ENCODE results near the gene ZNF724.
"Not testable (repeated sequence)": the region's sequence is repeated elsewhere in the genome, so short reads cannot be mapped to it uniquely, and the experiment has no call there.

The ZNF724 gene

DNA sequence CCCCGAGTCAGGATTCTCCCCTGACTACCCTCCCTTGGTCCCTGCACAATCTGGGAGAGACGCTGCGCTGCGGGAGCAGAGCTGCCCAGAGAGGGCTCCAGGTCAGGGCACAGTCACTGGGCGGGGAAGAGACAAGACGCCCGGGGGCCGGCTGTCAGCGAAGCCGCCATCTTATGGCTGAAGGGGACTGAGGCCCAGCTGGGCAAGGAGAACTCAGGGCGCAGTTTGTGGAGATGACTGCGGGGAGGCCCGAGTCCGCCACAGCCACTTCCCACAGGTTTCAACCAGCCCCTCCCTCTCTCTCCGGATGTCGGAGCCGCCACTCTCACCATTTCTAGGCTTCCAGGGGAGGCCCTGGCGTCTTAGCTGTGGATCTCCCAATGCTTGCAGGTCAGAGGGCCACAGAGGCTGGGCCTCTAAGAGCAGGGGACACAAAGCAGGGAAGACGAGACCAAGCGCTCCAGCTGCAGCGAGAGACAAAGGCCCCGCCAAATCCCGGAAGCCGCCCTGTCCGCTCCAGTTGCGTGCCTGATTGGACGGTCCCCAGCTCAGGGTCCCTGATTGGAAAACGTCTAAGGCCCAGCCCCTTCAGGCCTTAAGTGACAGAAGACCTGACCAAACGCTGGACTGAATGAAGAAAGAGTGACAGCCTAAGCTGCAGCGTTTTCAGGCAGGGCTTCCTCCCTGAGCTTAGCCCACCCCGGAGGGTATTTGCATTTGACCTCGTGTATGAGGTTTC is at the start of gene ZNF724:
Gene ZNF724 (minus strand): TSS at position 484 of the 739 bp plus-strand sequence. CDS start 152 bp downstream, at position 332.
- TF ChIP-seq, protein P1, sequence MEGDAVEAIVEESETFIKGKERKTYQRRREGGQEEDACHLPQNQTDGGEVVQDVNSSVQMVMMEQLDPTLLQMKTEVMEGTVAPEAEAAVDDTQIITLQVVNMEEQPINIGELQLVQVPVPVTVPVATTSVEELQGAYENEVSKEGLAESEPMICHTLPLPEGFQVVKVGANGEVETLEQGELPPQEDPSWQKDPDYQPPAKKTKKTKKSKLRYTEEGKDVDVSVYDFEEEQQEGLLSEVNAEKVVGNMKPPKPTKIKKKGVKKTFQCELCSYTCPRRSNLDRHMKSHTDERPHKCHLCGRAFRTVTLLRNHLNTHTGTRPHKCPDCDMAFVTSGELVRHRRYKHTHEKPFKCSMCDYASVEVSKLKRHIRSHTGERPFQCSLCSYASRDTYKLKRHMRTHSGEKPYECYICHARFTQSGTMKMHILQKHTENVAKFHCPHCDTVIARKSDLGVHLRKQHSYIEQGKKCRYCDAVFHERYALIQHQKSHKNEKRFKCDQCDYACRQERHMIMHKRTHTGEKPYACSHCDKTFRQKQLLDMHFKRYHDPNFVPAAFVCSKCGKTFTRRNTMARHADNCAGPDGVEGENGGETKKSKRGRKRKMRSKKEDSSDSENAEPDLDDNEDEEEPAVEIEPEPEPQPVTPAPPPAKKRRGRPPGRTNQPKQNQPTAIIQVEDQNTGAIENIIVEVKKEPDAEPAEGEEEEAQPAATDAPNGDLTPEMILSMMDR (IDR thresholded peaks at IDR 0.05; ENCODE audit: low read depth, low read length, missing control alignments), result no peak
- peak within 1 kb of the TSS; percentile 92 for H3K4me3 ChIP-seq (ENCODE audit: low read depth, low read length)
- DNase-seq (ENCODE audit: low read depth), result peak; percentile 99

DNA sequence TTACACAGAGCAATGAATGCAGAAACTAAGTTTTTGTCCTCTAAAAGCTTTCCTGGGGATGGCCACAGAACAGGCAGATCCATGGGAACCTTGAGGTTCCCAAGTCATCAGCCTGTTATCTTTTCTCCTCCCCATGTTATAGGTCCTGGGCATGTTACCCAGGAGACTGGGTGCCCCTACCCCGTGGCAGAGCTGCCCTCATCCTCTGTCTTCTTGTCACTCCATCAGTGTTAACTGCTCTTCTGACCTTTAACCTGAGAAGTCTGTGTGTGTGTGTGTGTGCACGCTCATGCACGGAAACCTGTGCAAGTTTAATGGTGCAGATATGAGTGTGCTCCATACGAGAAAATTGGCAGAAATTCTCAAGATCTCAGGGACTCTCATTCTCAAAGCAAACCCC is 43.9 kb upstream of the ZNF724 start:
- H3K4me3 ChIP-seq (ENCODE audit: low read depth, low read length), result no peak overlapping the region
- TF ChIP-seq, protein P1 (IDR thresholded peaks at IDR 0.05; ENCODE audit: low read depth, low read length, missing control alignments), result no peak
- DNase-seq (ENCODE audit: low read depth), result no peak

DNA sequence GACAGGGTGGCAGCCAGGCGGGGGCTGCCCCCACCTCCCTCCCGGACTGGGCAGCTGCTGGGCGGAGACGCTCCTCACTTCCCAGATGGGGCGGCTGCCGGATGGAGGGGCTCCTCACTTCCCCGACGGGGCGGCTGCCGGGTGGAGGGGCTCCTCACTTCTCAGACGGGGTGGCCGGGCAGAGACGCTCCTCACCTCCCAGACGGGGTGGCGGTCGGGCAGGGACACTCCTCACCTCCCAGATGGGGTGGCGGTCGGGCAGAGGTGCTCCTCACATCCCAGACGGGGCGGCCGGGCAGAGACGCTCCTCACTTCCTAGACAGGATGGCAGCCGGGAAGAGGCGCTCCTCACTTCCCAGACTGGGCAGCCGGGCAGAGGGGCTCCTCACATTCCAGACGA is 39.8 kb upstream of the ZNF724 start:
- DNase-seq (ENCODE audit: low read depth); H3K4me3 ChIP-seq (ENCODE audit: low read depth, low read length): not testable (repeated sequence)

DNA sequence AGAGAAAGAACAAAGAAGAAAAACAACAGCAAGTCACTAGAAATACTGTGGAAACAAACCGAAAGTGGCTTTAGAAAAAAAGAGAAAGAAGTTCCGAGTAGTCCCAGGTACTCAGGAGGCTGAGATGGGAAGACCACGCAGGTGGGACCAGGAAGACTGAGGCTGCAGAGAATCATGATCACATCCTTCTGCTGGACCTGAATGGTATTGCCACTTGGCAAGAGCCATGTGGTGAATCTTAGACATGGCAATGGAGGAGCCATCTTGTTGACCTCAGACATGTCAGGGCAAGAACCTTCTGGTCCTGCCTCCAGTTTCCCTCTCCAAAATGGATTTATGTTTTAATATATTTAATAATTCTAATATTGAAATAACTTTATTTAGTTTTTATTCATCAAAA is 37.4 kb upstream of the ZNF724 start:
- TF ChIP-seq, protein P1 (IDR thresholded peaks at IDR 0.05; ENCODE audit: low read depth, low read length, missing control alignments), result no peak
- H3K4me3 ChIP-seq (ENCODE audit: low read depth, low read length), result no peak overlapping the region
- DNase-seq (ENCODE audit: low read depth), result no peak

DNA sequence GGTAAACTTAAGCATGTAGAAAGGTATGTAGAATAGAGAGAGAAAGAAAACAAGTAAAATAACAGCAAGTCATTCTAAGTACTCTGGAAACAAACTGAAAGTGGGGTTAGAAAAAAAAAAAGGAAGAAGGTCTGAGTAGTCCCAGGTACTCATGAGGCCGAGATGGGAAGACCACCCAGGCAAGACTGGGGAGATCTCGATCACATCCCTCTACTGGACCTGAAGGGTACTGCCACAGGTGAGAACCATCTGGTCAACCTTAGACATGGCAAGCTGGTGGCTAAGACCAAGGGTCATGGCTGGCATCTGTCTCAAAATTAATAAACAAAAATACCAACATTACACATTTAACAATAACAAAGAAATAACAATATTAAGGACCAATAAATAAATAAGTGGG is 36.3 kb upstream of the ZNF724 start:
- DNase-seq (ENCODE audit: low read depth), result no peak
- H3K4me3 ChIP-seq (ENCODE audit: low read depth, low read length), result no peak overlapping the region
- TF ChIP-seq, protein P1 (IDR thresholded peaks at IDR 0.05; ENCODE audit: low read depth, low read length, missing control alignments), result peak; percentile 53

DNA sequence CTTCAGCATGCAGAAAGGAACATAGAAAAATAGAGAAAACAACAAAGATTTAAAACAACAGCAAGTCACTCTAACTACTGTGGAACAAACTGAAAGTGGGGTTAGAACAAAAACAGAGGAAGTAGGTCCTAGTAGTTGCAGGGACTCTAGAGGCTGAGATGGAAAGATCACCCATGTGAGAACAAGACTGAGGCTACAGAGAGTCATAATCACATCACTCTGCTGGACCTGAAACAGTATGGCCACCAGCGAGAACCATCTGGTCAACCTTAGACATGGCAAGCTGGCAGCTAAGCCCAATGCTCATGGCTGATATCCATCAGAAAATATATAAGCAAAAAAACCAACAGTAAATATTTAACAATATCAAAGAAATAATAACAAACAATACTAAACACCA is 35.8 kb upstream of the ZNF724 start:
- TF ChIP-seq, protein P1 (IDR thresholded peaks at IDR 0.05; ENCODE audit: low read depth, low read length, missing control alignments), result no peak
- H3K4me3 ChIP-seq (ENCODE audit: low read depth, low read length), result no peak overlapping the region

DNA sequence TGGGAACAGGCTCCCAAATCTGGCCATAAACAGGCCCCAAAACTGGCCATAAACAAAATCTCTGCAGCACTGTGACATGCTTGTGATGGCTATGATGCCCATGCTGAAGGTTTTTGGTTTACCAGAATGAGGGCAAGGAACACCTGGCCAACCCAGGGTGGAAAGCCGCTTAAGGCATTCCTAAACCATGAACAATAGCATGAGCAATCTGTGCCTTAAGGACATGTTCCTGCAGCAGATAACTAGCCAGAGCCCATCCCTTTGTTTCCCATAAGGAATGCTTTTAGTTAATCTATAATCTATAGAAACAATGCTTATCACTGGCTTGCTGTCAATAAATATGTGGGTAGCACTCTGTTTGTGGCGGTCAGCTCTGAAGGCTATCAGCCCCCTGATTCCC is 35.1 kb upstream of the ZNF724 start:
- DNase-seq (ENCODE audit: low read depth); H3K4me3 ChIP-seq (ENCODE audit: low read depth, low read length): not testable (repeated sequence)

More for the DNA sequence above, 35.8 kb upstream of the ZNF724 start:
- no peak for DNase-seq (ENCODE audit: low read depth)

DNA sequence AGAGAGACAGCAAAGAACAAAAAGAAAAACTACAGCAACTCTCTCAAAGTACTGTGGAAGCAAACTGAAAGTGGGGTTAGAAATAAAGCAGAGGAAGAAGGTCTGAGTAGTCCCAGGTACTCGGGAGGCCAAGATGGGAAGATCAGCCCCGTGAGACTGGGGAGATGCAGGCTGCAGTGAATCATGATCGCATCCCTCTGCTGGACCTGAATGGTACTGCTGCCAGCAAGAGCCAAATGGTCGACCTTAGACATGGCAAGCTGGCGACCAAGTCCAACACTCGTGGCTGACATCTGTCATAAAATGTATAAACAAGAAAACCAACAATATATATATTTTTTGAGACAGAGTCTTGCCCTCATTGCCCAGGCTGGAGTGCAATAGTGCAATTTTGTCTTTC is 33.7 kb upstream of the ZNF724 start:
- DNase-seq (ENCODE audit: low read depth), result no peak
- no peak overlapping the region for H3K4me3 ChIP-seq (ENCODE audit: low read depth, low read length)
- TF ChIP-seq, protein P1 (IDR thresholded peaks at IDR 0.05; ENCODE audit: low read depth, low read length, missing control alignments), result peak; percentile 74

Data from GM12864 (cell line).